HG03442 (cell line): ENCODE data around the gene TXNDC16.
"Not testable (repeated sequence)": the region's sequence is repeated elsewhere in the genome, so short reads cannot be mapped to it uniquely, and the experiment has no call there.

Experiments used
- ATAC-seq: cut with Tn5 transposase; IDR thresholded peaks from one replicate; pipeline ENCODE4 v1.9.1; 2021; ENCODE audit warnings: mild to moderate bottlenecking, moderate library complexity; ENCODE audit not compliant: unreplicated experiment

Gene TXNDC16

GRCh38 chr14:52546318-52546670 is 6.0 kb downstream of the TXNDC16 start:
- ATAC-seq: no peak

GRCh38 chr14:52545584-52546317 is 6.6 kb downstream of the TXNDC16 start:
- ATAC-seq: no peak

GRCh38 chr14:52538623-52539022 is 13.7 kb downstream of the TXNDC16 start:
- no peak for ATAC-seq

GRCh38 chr14:52536269-52536668 is 16.0 kb downstream of the TXNDC16 start:
- no peak for ATAC-seq

GRCh38 chr14:52531481-52531880 is 20.8 kb downstream of the TXNDC16 start:
- ATAC-seq: no peak

- ATAC-seq: no peak
Measured at GRCh38 chr14:52527052-52527451, 25.3 kb downstream of the TXNDC16 start.

- no peak for ATAC-seq
Measured at GRCh38 chr14:52522581-52523345, 29.5 kb downstream of the TXNDC16 start.

GRCh38 chr14:52522033-52522432 is 30.3 kb downstream of the TXNDC16 start:
- ATAC-seq: no peak

- no peak for ATAC-seq
Measured at GRCh38 chr14:52514046-52514811, 38.1 kb downstream of the TXNDC16 start.

GRCh38 chr14:52513249-52513648 is 39.1 kb downstream of the TXNDC16 start:
- ATAC-seq: no peak

- no peak for ATAC-seq
Measured at GRCh38 chr14:52494444-52494843, 57.9 kb downstream of the TXNDC16 start.

GRCh38 chr14:52485350-52485960 is 66.8 kb downstream of the TXNDC16 start:
- ATAC-seq: no peak

GRCh38 chr14:52481864-52482263 is 70.4 kb downstream of the TXNDC16 start:
- ATAC-seq: no peak

- ATAC-seq: no peak
Measured at GRCh38 chr14:52473557-52473956, 78.7 kb downstream of the TXNDC16 start.

- ATAC-seq: no peak
Measured at GRCh38 chr14:52472728-52473127, 79.6 kb downstream of the TXNDC16 start.

- ATAC-seq: not testable (repeated sequence)
Measured at GRCh38 chr14:52472251-52472650, 80.1 kb downstream of the TXNDC16 start.

- no peak for ATAC-seq
Measured at GRCh38 chr14:52467515-52468266, 84.6 kb downstream of the TXNDC16 start.

- ATAC-seq: no peak
Measured at GRCh38 chr14:52464175-52464574, 88.1 kb downstream of the TXNDC16 start.

GRCh38 chr14:52463375-52463774 is 88.9 kb downstream of the TXNDC16 start:
- ATAC-seq: no peak

GRCh38 chr14:52461721-52462120 is 90.6 kb downstream of the TXNDC16 start:
- no peak for ATAC-seq

- ATAC-seq: no peak
Measured at GRCh38 chr14:52458721-52459085, 93.6 kb downstream of the TXNDC16 start.
